ENCODE measurements around the gene LPAR6. TPM values are rescaled to one million over a fixed set of nuclear protein-coding genes. Genes with fewer than 3 reads are reported as not detected.
"Not testable (repeated sequence)": the region's sequence is repeated elsewhere in the genome, so short reads cannot be mapped to it uniquely, and the experiment has no call there.

Gene LPAR6
- total RNA-seq, 4 donors from 2014 or later, result 13.1 to 85.9 (median 38.9) TPM

DNA sequence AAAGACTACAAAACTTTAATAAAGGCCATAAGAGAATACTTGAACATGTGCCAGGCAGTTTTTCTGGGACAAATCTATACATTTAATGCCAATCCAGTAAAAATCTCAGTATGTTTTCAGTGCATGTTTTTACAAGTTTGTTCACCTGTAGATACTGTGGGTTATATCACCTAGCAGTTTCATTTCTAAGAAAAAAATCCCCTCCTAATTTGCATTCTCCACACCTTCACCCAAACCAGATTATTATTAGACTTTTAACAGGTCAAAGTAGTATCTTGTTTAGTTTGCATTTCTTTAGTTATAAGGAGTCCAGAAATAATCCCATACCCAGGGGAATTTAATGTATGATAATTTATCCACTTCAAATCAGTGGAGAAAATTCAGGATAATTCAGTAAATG, 17.0 kb upstream of the LPAR6 start:
- no peak for DNase-seq
- intact Hi-C loops (cut with DNase I; ENCODE audit: low total_unique reads), result no loop called here
- Histone ChIP-seq H3K4me1 (peaks cover 0 to 5% of the 10 kb centered on the region in 2 donors), H3K36me3 (no peaks in the 10 kb centered on the region), H3K27ac (no peak overlapping the region), H3K27me3 (no peaks in the 10 kb centered on the region), H3K4me3 (no peak overlapping the region), H3K9me3 (no peaks in the 10 kb centered on the region)
- TF ChIP-seq, protein P1, sequence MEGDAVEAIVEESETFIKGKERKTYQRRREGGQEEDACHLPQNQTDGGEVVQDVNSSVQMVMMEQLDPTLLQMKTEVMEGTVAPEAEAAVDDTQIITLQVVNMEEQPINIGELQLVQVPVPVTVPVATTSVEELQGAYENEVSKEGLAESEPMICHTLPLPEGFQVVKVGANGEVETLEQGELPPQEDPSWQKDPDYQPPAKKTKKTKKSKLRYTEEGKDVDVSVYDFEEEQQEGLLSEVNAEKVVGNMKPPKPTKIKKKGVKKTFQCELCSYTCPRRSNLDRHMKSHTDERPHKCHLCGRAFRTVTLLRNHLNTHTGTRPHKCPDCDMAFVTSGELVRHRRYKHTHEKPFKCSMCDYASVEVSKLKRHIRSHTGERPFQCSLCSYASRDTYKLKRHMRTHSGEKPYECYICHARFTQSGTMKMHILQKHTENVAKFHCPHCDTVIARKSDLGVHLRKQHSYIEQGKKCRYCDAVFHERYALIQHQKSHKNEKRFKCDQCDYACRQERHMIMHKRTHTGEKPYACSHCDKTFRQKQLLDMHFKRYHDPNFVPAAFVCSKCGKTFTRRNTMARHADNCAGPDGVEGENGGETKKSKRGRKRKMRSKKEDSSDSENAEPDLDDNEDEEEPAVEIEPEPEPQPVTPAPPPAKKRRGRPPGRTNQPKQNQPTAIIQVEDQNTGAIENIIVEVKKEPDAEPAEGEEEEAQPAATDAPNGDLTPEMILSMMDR (IDR thresholded peaks at IDR 0.05), result no peak
- no peak for TF ChIP-seq POLR2A (IDR thresholded peaks at IDR 0.05)

- H3K4me3 ChIP-seq, result no peak overlapping the region
- H3K27ac ChIP-seq, result no peak overlapping the region
- no peaks in the 10 kb centered on the region for H3K9me3 ChIP-seq
- intact Hi-C loops (cut with DNase I; ENCODE audit: low total_unique reads), result no loop called here
- H3K4me1 ChIP-seq, result peaks cover 0 to 5% of the 10 kb centered on the region in 2 donors
- DNase-seq, result no peak
- TF ChIP-seq POLR2A (IDR thresholded peaks at IDR 0.05), result no peak
- TF ChIP-seq, protein P1 (IDR thresholded peaks at IDR 0.05), result no peak
- H3K27me3 ChIP-seq, result no peaks in the 10 kb centered on the region
- no peaks in the 10 kb centered on the region for H3K36me3 ChIP-seq
Observed at GRCh38 chr13:48429036-48429435, 16.1 kb upstream of the LPAR6 start.

DNA sequence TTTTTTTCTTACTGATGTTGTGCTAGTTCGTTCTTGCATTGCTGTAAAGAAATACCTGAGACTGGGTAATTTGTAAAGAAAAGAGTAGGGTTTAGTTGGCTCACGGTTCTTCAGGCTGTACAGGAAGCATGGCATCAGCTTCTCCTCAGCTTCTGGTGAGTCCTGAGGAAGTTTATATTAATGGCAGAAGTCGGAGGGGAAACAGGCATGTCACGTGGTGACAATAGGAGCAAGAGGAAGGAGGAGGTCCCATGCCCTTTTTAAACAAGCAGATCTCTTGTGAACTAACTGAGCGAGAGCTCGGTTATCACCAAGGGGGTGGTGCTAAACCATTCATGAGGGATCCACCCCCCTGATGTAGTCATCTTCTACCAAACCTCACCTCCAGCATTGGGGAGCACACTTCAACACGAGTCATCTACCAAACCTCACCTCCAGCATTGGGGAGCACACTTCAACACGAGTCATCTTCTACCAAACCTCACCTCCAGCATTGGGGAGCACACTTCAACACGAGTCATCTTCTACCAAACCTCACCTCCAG, 13.9 kb upstream of the LPAR6 start:
- H3K4me1 ChIP-seq; H3K27ac ChIP-seq; H3K9me3 ChIP-seq; intact Hi-C loops (cut with DNase I; ENCODE audit: low total_unique reads); H3K27me3 ChIP-seq; H3K36me3 ChIP-seq; H3K4me3 ChIP-seq; DNase-seq: not testable (repeated sequence)

- Histone ChIP-seq H3K27me3 (no peaks in the 10 kb centered on the region), H3K4me1 (no peaks in the 10 kb centered on the region), H3K36me3 (no peaks in the 10 kb centered on the region), H3K9me3 (no peaks in the 10 kb centered on the region), H3K4me3 (no peak overlapping the region), H3K27ac (no peak overlapping the region)
- intact Hi-C loops (cut with DNase I; ENCODE audit: low total_unique reads), result no loop called here
- TF ChIP-seq POLR2A (IDR thresholded peaks at IDR 0.05), result no peak
- TF ChIP-seq, protein P1 (IDR thresholded peaks at IDR 0.05), result no peak
- DNase-seq, result no peak
Observed at GRCh38 chr13:48426052-48426451, 13.1 kb upstream of the LPAR6 start.

DNA sequence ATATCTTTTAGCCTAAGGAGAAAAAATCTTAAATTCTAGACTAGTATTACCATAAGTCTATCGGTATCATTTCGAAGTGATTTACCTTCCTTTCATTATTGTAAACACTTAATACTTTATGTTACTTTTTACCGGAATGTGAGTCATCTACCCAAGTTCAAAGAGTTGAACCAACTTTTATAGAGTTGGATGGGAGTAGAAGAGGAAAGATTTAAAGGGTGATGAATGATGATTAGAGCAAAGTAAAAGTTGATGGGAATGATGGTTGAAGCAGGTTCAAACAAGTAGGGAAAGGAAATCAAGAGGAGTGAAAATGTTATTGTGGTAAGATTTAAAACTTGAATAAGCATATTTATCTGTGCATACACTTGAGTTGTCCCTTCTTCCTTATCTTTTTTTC, 11.3 kb upstream of the LPAR6 start:
- H3K36me3 ChIP-seq, result no peaks in the 10 kb centered on the region
- H3K4me1 ChIP-seq, result no peaks in the 10 kb centered on the region
- no peak for TF ChIP-seq POLR2A (IDR thresholded peaks at IDR 0.05)
- TF ChIP-seq, protein P1 (IDR thresholded peaks at IDR 0.05), result no peak
- no peaks in the 10 kb centered on the region for H3K27me3 ChIP-seq
- intact Hi-C loops (cut with DNase I; ENCODE audit: low total_unique reads), result no loop called here
- H3K9me3 ChIP-seq, result no peaks in the 10 kb centered on the region
- H3K4me3 ChIP-seq, result no peak overlapping the region
- H3K27ac ChIP-seq, result no peak overlapping the region
- DNase-seq, result no peak

DNA sequence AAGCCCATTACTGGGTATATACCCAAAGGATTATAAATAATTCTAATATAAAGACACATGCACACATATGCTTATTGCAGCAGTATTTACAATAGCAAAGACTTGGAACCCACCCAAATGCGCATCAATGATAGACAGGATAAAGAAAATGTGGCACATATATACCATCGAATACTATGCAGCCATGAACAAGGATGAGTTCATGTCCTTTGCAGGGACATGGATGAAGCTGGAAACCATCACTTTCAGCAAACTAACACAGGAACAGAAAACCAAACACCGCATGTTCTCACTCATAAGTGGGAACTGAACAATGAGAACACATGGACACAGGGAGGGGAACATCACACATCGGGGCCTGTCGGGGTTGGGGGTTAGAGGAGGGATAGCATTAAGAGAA, 9.1 kb upstream of the LPAR6 start:
- intact Hi-C loops (cut with DNase I; ENCODE audit: low total_unique reads), result not testable (repeated sequence)

More for the DNA sequence above, 9.1 kb upstream of the LPAR6 start:
- H3K4me1 ChIP-seq, H3K9me3 ChIP-seq, H3K4me3 ChIP-seq, H3K27ac ChIP-seq, DNase-seq, H3K27me3 ChIP-seq, H3K36me3 ChIP-seq: not testable (repeated sequence)
